HEK293 (cell line): ENCODE data around the gene KRT16.

Experiments used
- CTCF ChIA-PET: fragments of 350-600 bp; formaldehyde crosslinking; extraction: SDS; loops from one replicate; lab custom pipeline; 2021; ENCODE audit warnings: antibody characterized with exemption; lab: Yijun Ruan, JAX
- POLR2A ChIA-PET: fragments of 300-600 bp; formaldehyde crosslinking; extraction: SDS; loops from one replicate; lab custom pipeline; 2020; ENCODE audit warnings: antibody characterized with exemption, inconsistent platforms; lab: Yijun Ruan, JAX
- H3K27ac ChIP-seq: fragments of 200-500 bp; sonication (Bioruptor generic); 2 replicates; pipeline ENCODE4 v1.5.1; 2014; ENCODE audit warnings: low read depth, low read length, control low read depth, inconsistent platforms; ENCODE audit errors: extremely low read depth
- H3K36me3 ChIP-seq, 2 experiments: fragments of 200-500 bp in 1 of 2; sonication (Bioruptor generic) in 1 of 2; 1 replicate in 1 of 2; 2 replicates in 1 of 2; pipeline ENCODE4 v1.5.1; 2014 to 2017; ENCODE audit warnings: inconsistent platforms in 2 of 2, low read length in 2 of 2; ENCODE audit not compliant: control insufficient read depth in 2 of 2, insufficient read depth in 1 of 2
- H3K4me1 ChIP-seq: fragments of 200-500 bp; sonication (Bioruptor generic); 2 replicates; pipeline ENCODE4 v1.5.1; 2014; ENCODE audit warnings: mild to moderate bottlenecking, low read length, inconsistent platforms; ENCODE audit not compliant: control insufficient read depth, insufficient read depth
- H3K4me3 ChIP-seq: 2 replicates; pipeline ENCODE4 v1.5.1; 2011; ENCODE audit warnings: low read depth, mild to moderate bottlenecking, control low read depth, low read length, moderate library complexity
- H3K9me3 ChIP-seq: fragments of 200-500 bp; sonication (Bioruptor generic); 2 replicates; pipeline ENCODE4 v1.5.1; 2014; ENCODE audit warnings: low read depth, low read length, inconsistent platforms; ENCODE audit not compliant: control insufficient read depth, insufficient read depth
- BCL11B ChIP-seq: fragments of 450-650 bp; formaldehyde crosslinking; IDR thresholded peaks from 2 replicates; pipeline ENCODE4 v1.5.1; 2016; ENCODE audit warnings: low read depth, missing biosample characterization, missing genetic modification characterization
- GLIS2 ChIP-seq: fragments of 450-650 bp; formaldehyde crosslinking; IDR thresholded peaks from 2 replicates; pipeline ENCODE4 v1.5.1; 2016; ENCODE audit warnings: missing biosample characterization, missing genetic modification characterization
- KLF1 ChIP-seq: fragments of 450-650 bp; formaldehyde crosslinking; IDR thresholded peaks from 2 replicates; pipeline ENCODE4 v1.5.1; 2016; ENCODE audit warnings: missing biosample characterization, missing genetic modification characterization
- KLF8 ChIP-seq: fragments of 450-650 bp; formaldehyde crosslinking; IDR thresholded peaks from 2 replicates; pipeline ENCODE4 v1.5.1; 2016; ENCODE audit warnings: missing biosample characterization, missing genetic modification characterization
- MEIS1 ChIP-seq: sonication (generic); formaldehyde crosslinking; IDR thresholded peaks from 2 replicates; pipeline ENCODE4 v1.8.1; 2022; ENCODE audit warnings: missing genetic modification reagents, mild to moderate bottlenecking, borderline replicate concordance
- MYNN ChIP-seq: fragments of 450-650 bp; formaldehyde crosslinking; IDR thresholded peaks from 2 replicates; pipeline ENCODE4 v1.5.1; 2016; ENCODE audit warnings: missing biosample characterization, missing genetic modification characterization, borderline replicate concordance
- PATZ1 ChIP-seq: fragments of 450-650 bp; formaldehyde crosslinking; IDR thresholded peaks from 2 replicates; pipeline ENCODE4 v1.5.1; 2016; ENCODE audit warnings: missing biosample characterization, missing genetic modification characterization
- PRDM6 ChIP-seq: fragments of 450-650 bp; formaldehyde crosslinking; IDR thresholded peaks from 2 replicates; pipeline ENCODE4 v1.5.1; 2017; ENCODE audit warnings: missing biosample characterization, missing genetic modification characterization
- REST ChIP-seq: fragments of 450-650 bp; formaldehyde crosslinking; IDR thresholded peaks from 2 replicates; pipeline ENCODE4 v1.5.1; 2016; ENCODE audit warnings: missing biosample characterization, missing genetic modification characterization
- ZBTB10 ChIP-seq: fragments of 450-650 bp; formaldehyde crosslinking; IDR thresholded peaks from 2 replicates; pipeline ENCODE4 v1.5.1; 2016; ENCODE audit warnings: missing biosample characterization, missing genetic modification characterization
- ZBTB26 ChIP-seq: fragments of 450-650 bp; formaldehyde crosslinking; optimal IDR thresholded peaks from 2 replicates; pipeline ENCODE3; 2016; ENCODE audit warnings: missing biosample characterization, mild to moderate bottlenecking, missing genetic modification characterization
- ZBTB8A ChIP-seq: fragments of 450-650 bp; formaldehyde crosslinking; IDR thresholded peaks from 2 replicates; pipeline ENCODE4 v1.5.1; 2016; ENCODE audit warnings: missing biosample characterization, missing genetic modification characterization
- ZFHX2 ChIP-seq: fragments of 450-650 bp; formaldehyde crosslinking; conservative IDR thresholded peaks from 2 replicates; pipeline ENCODE4 v1.5.1; 2016; ENCODE audit warnings: missing biosample characterization, missing genetic modification characterization
- ZNF121 ChIP-seq: fragments of 450-650 bp; formaldehyde crosslinking; IDR thresholded peaks from 2 replicates; pipeline ENCODE4 v1.5.1; 2016; ENCODE audit warnings: missing biosample characterization, missing genetic modification characterization
- ZNF133 ChIP-seq: fragments of 450-650 bp; formaldehyde crosslinking; IDR thresholded peaks from 2 replicates; pipeline ENCODE4 v1.5.1; 2016; ENCODE audit warnings: missing biosample characterization, missing genetic modification characterization
- ZNF138 ChIP-seq: fragments of 450-650 bp; formaldehyde crosslinking; IDR thresholded peaks from 2 replicates; pipeline ENCODE4 v1.5.1; 2016; ENCODE audit warnings: missing biosample characterization, missing genetic modification characterization, borderline replicate concordance
- ZNF140 ChIP-seq: fragments of 450-650 bp; formaldehyde crosslinking; IDR thresholded peaks from 2 replicates; pipeline ENCODE4 v1.5.1; 2016; ENCODE audit warnings: missing biosample characterization, missing genetic modification characterization
- ZNF155 ChIP-seq: fragments of 450-650 bp; formaldehyde crosslinking; IDR thresholded peaks from 2 replicates; pipeline ENCODE4 v1.5.1; 2016; ENCODE audit warnings: missing biosample characterization, missing genetic modification characterization
- ZNF175 ChIP-seq: fragments of 450-650 bp; formaldehyde crosslinking; IDR thresholded peaks from 2 replicates; pipeline ENCODE4 v1.5.1; 2016; ENCODE audit warnings: missing biosample characterization, missing genetic modification characterization
- ZNF19 ChIP-seq: fragments of 450-650 bp; formaldehyde crosslinking; IDR thresholded peaks from 2 replicates; pipeline ENCODE4; 2016; ENCODE audit warnings: missing biosample characterization, missing genetic modification characterization, low read depth
- ZNF501 ChIP-seq: fragments of 450-650 bp; formaldehyde crosslinking; IDR thresholded peaks from 2 replicates; pipeline ENCODE4 v1.5.1; 2016; ENCODE audit warnings: missing biosample characterization, missing genetic modification characterization
- ZNF664 ChIP-seq: fragments of 450-650 bp; formaldehyde crosslinking; IDR thresholded peaks from 2 replicates; pipeline ENCODE4 v1.5.1; 2016; ENCODE audit warnings: missing biosample characterization, missing genetic modification characterization
- ZNF768 ChIP-seq: fragments of 450-650 bp; formaldehyde crosslinking; IDR thresholded peaks from 2 replicates; pipeline ENCODE4 v1.5.1; 2018; ENCODE audit warnings: missing biosample characterization, mild to moderate bottlenecking, missing genetic modification characterization
- ZNF792 ChIP-seq: fragments of 450-650 bp; formaldehyde crosslinking; IDR thresholded peaks from 2 replicates; pipeline ENCODE4 v1.5.1; 2016; ENCODE audit warnings: missing biosample characterization, missing genetic modification characterization

The KRT16 gene

GRCh38 chr17:41631025-41631897 lies 18.7 kb upstream of the KRT16 start (continued):
- TF ChIP-seq PATZ1 (tag by site-specific recombination), result no peak
- no peak for TF ChIP-seq MYNN (tag by site-specific recombination)
- TF ChIP-seq ZNF792 (tag by site-specific recombination), result no peak
- no peak for TF ChIP-seq MEIS1 (CRISPR knock-in tag)
- no peak for TF ChIP-seq ZFHX2 (tag by site-specific recombination)
- TF ChIP-seq ZBTB26 (tag by site-specific recombination), result no peak
- TF ChIP-seq ZNF501 (tag by site-specific recombination), result no peak
- no peak for TF ChIP-seq ZNF155 (tag by site-specific recombination)
- TF ChIP-seq PRDM6 (tag by site-specific recombination), result no peak
- TF ChIP-seq BCL11B, result no peak
- no peak for TF ChIP-seq ZNF140 (tag by site-specific recombination)
- no peak for TF ChIP-seq REST (tag by site-specific recombination)

- ChIA-PET CTCF (interaction anchor here (0.6 to 3.7 kb wide), 6 partner anchors 18 to 81 kb away, joined by 3 to 17 read pairs (median 4); no protein-coding TSS in a partner anchor), POLR2A (no interaction called here)
- Histone ChIP-seq H3K4me1 (no peaks in the 10 kb centered on the region), H3K36me3 (no peaks in the 10 kb centered on the region), H3K9me3 (no peaks in the 10 kb centered on the region), H3K27ac (no peak overlapping the region), H3K4me3 (no peak overlapping the region)
- no peak for TF ChIP-seq KLF8 (tag by site-specific recombination)
- TF ChIP-seq ZNF175 (tag by site-specific recombination), result no peak
- no peak for TF ChIP-seq ZBTB8A
- no peak for TF ChIP-seq ZNF664 (tag by site-specific recombination)
- TF ChIP-seq ZNF121 (tag by site-specific recombination), result no peak
- no peak for TF ChIP-seq KLF1 (tag by site-specific recombination)
- no peak for TF ChIP-seq ZNF19 (tag by site-specific recombination)
- TF ChIP-seq ZBTB10, result no peak
- TF ChIP-seq ZNF133 (tag by site-specific recombination), result no peak
- no peak for TF ChIP-seq ZNF768
- no peak for TF ChIP-seq ZNF138 (tag by site-specific recombination)
- TF ChIP-seq ZNF140 (tag by site-specific recombination), result no peak
- TF ChIP-seq GLIS2, result no peak
These were observed 17.5 kb upstream of the KRT16 start for GRCh38 chr17:41629826-41630670.
